H1 (cell line): ENCODE data around the gene RUNX1. TPM values are rescaled to one million over a fixed set of nuclear protein-coding genes. Genes with fewer than 3 reads are reported as not detected.

Experiments
- CTCF ChIA-PET: fragments of 300-600 bp; sonication (Branson Sonifier 250); formaldehyde crosslinking; loops from one replicate; lab custom pipeline; 2021; ENCODE audit not compliant: partially characterized antibody; lab: Charles Lee
- POLR2A ChIA-PET: fragments of 300-600 bp; sonication (Branson Sonifier 250); formaldehyde crosslinking; loops from one replicate; lab custom pipeline; 2021; ENCODE audit warnings: inconsistent platforms; ENCODE audit not compliant: partially characterized antibody; lab: Charles Lee
- DNase-seq, 2 experiments: peaks; one replicate each; pipeline versions ENCODE4 v3.0.0 to v3.0.0-alpha.2; 2010 to 2022; ENCODE audit warnings: low spot score in 2 of 2, low read depth in 1 of 2, mixed read lengths in 1 of 2
- FAIRE-seq: peaks from 2 replicates; lab custom pipeline; 2011; peaks lifted over from hg19 to GRCh38; lab: Jason Lieb, UNC
- H2AFZ ChIP-seq: 2 replicates; pipeline ENCODE4 v1.8.1; 2012; ENCODE audit warnings: low read length, inconsistent platforms
- H2AK5ac ChIP-seq: 2 replicates; pipeline ENCODE4 v1.6.1; 2013; ENCODE audit warnings: low read depth, low read length
- H2BK120ac ChIP-seq: replicated peaks from 2 replicates; pipeline ENCODE3; 2013; ENCODE audit warnings: low read depth, low read length, inconsistent platforms
- H2BK12ac ChIP-seq: 2 replicates; pipeline ENCODE4 v1.6.1; 2013; ENCODE audit warnings: low read depth, low read length
- H2BK15ac ChIP-seq: 2 replicates; pipeline ENCODE4 v1.6.1; 2013; ENCODE audit warnings: low read length
- H2BK20ac ChIP-seq: 2 replicates; pipeline ENCODE4 v1.6.1; 2013; ENCODE audit warnings: low read length
- H2BK5ac ChIP-seq: 2 replicates; pipeline ENCODE4 v1.6.1; 2013; ENCODE audit warnings: low read depth, low read length
- H3K14ac ChIP-seq: 2 replicates; pipeline ENCODE4 v1.6.1; 2013; ENCODE audit warnings: inconsistent platforms; ENCODE audit not compliant: insufficient read length
- H3K18ac ChIP-seq: 2 replicates; pipeline ENCODE4 v1.6.1; 2013; ENCODE audit warnings: low read length; ENCODE audit errors: extremely low read depth
- H3K23ac ChIP-seq: 2 replicates; pipeline ENCODE4 v1.6.1; 2013; ENCODE audit warnings: inconsistent platforms; ENCODE audit not compliant: insufficient read length
- H3K23me2 ChIP-seq: 2 replicates; pipeline ENCODE4 v1.6.1; 2013; ENCODE audit warnings: low read depth, low read length
- H3K27ac ChIP-seq: 2 replicates; pipeline ENCODE4 v1.6.1; 2011; ENCODE audit warnings: low read depth, low read length, inconsistent platforms
- H3K27me3 ChIP-seq, 4 experiments: replicated peaks in 1 of 4; 1 replicate in 1 of 4; 2 replicates in 3 of 4; pipeline versions ENCODE4 v1.6.1 to v1.8.1; 2011 to 2013; ENCODE audit warnings: low read length in 3 of 4, mild to moderate bottlenecking in 3 of 4, inconsistent platforms in 2 of 4, mixed read lengths in 2 of 4, moderate library complexity in 1 of 4; ENCODE audit not compliant: control insufficient read depth in 3 of 4, insufficient read depth in 3 of 4; ENCODE audit errors: extremely low read depth in 1 of 4
- H3K36me3 ChIP-seq, 4 experiments: 2 replicates each; pipeline versions ENCODE4 v1.6.1 to v1.8.1; 2011 to 2013; ENCODE audit warnings: mild to moderate bottlenecking in 4 of 4, low read length in 3 of 4, moderate library complexity in 2 of 4, control low read depth in 1 of 4, inconsistent platforms in 1 of 4; ENCODE audit not compliant: insufficient read depth in 4 of 4, control insufficient read depth in 2 of 4
- H3K4ac ChIP-seq: replicated peaks from 2 replicates; pipeline ENCODE3; 2013; ENCODE audit warnings: low read length, low read depth, mixed read lengths, inconsistent platforms; ENCODE audit not compliant: insufficient read length
- H3K4me1 ChIP-seq, 4 experiments: replicated peaks in 1 of 4; 1 replicate in 1 of 4; 2 replicates in 3 of 4; pipeline versions ENCODE4 v1.6.1 to v1.8.1; 2011 to 2013; ENCODE audit warnings: low read length in 3 of 4, inconsistent platforms in 2 of 4, mixed read lengths in 1 of 4; ENCODE audit not compliant: insufficient read depth in 4 of 4, control insufficient read depth in 3 of 4
- H3K4me2 ChIP-seq, 2 experiments: 2 replicates each; pipeline versions ENCODE4 v1.6.1 to v1.8.1; 2011 to 2013; ENCODE audit warnings: low read depth in 2 of 2, low read length in 2 of 2, control low read depth in 1 of 2, inconsistent platforms in 1 of 2, mild to moderate bottlenecking in 1 of 2; ENCODE audit not compliant: insufficient read depth in 1 of 2
- H3K4me3 ChIP-seq, 4 experiments: fragments of 200-600, 300-600 bp in 1 of 4; sonication (generic), shearing (Covaris generic), sonication (Bioruptor Twin) in 1 of 4; 2 replicates each; pipeline versions ENCODE4 v1.5.1 to v1.8.1; 2011 to 2016; ENCODE audit warnings: low read length in 4 of 4, low read depth in 3 of 4, control low read depth in 2 of 4, inconsistent platforms in 2 of 4, mild to moderate bottlenecking in 2 of 4, mixed read lengths in 1 of 4, moderate library complexity in 1 of 4; ENCODE audit not compliant: insufficient read depth in 2 of 4; ENCODE audit errors: extremely low read depth in 1 of 4
- H3K56ac ChIP-seq: replicated peaks from 2 replicates; pipeline ENCODE3; 2013; ENCODE audit warnings: low read depth, mild to moderate bottlenecking, mixed read lengths, low read length, inconsistent platforms; ENCODE audit not compliant: insufficient read length
- H3K79me1 ChIP-seq: 2 replicates; pipeline ENCODE4 v1.6.1; 2013; ENCODE audit warnings: low read depth, low read length, control low read depth
- H3K79me2 ChIP-seq, 2 experiments: 2 replicates each; pipeline versions ENCODE4 v1.6.1 to v1.8.1; 2012 to 2013; ENCODE audit warnings: low read length in 2 of 2, mild to moderate bottlenecking in 2 of 2, inconsistent platforms in 1 of 2; ENCODE audit not compliant: insufficient read depth in 2 of 2, control insufficient read depth in 1 of 2
- H3K9ac ChIP-seq, 4 experiments: replicated peaks in 1 of 4; 1 replicate in 1 of 4; 2 replicates in 3 of 4; pipeline versions ENCODE4 v1.6.1 to v1.8.1; 2011 to 2013; ENCODE audit warnings: low read depth in 3 of 4, low read length in 3 of 4, control low read depth in 2 of 4, mild to moderate bottlenecking in 2 of 4, moderate library complexity in 2 of 4, inconsistent platforms in 1 of 4; ENCODE audit errors: extremely low read depth in 1 of 4
- H3K9me3 ChIP-seq, 2 experiments: 2 replicates each; pipeline versions ENCODE4 v1.6.1 to v1.8.1; 2012 to 2013; ENCODE audit warnings: mild to moderate bottlenecking in 2 of 2, moderate library complexity in 2 of 2, control low read depth in 1 of 2, inconsistent platforms in 1 of 2, low read depth in 1 of 2, low read length in 1 of 2, mixed read lengths in 1 of 2; ENCODE audit not compliant: insufficient read depth in 2 of 2
- H4K20me1 ChIP-seq, 2 experiments: replicated peaks in 1 of 2; 2 replicates each; pipeline versions ENCODE3 to v1.8.1; 2011 to 2013; ENCODE audit warnings: inconsistent platforms in 2 of 2, low read length in 2 of 2, mild to moderate bottlenecking in 1 of 2; ENCODE audit not compliant: insufficient read depth in 2 of 2, control insufficient read depth in 1 of 2
- H4K5ac ChIP-seq: 2 replicates; pipeline ENCODE4 v1.6.1; 2013; ENCODE audit warnings: low read length, low read depth, mixed read lengths, inconsistent platforms; ENCODE audit not compliant: insufficient read length
- H4K8ac ChIP-seq: 2 replicates; pipeline ENCODE4 v1.8.0; 2013; ENCODE audit warnings: mild to moderate bottlenecking, moderate library complexity, low read length, inconsistent platforms; ENCODE audit not compliant: insufficient read depth; ENCODE audit errors: extremely low read depth
- H4K91ac ChIP-seq: replicated peaks from 2 replicates; pipeline ENCODE3; 2013; ENCODE audit warnings: low read length, mixed read lengths, inconsistent platforms; ENCODE audit not compliant: insufficient read length
- KDM1A ChIP-seq: fragments of 200-600, 300-600 bp; sonication (generic); IDR thresholded peaks from 2 replicates; pipeline ENCODE4 v1.7.1; 2016; ENCODE audit warnings: mild to moderate bottlenecking, low read length, borderline replicate concordance
- MAFK ChIP-seq: IDR thresholded peaks from 2 replicates; pipeline ENCODE4 v1.6.1; 2012; ENCODE audit warnings: low read depth, mild to moderate bottlenecking, improper control_type of control experiment, low read length
- SIX5 ChIP-seq: IDR thresholded peaks from 2 replicates; pipeline ENCODE4 v1.6.1; 2011; ENCODE audit warnings: mild to moderate bottlenecking, low read depth, low read length
- TAF1 ChIP-seq: IDR thresholded peaks from 2 replicates; pipeline ENCODE4 v1.6.1; 2011; ENCODE audit warnings: mild to moderate bottlenecking, low read depth, low read length
- TEAD4 ChIP-seq: IDR thresholded peaks from 2 replicates; pipeline ENCODE4 v1.6.1; 2012; ENCODE audit warnings: low read depth, low read length, inconsistent platforms, mixed read lengths
- WGBS, 2 experiments: shearing (Covaris generic) in 1 of 2; methylation state at CpG; one replicate each; pipeline versions ENCODE4 v1.1.6 to v1.1.7; 2013 to 2015; ENCODE audit warnings: low lambda C conversion rate in 2 of 2, mixed read lengths in 2 of 2, inconsistent platforms in 1 of 2, low coverage in 1 of 2, missing lambda C conversion rate in 1 of 2; ENCODE audit not compliant: insufficient replicate concordance in 2 of 2, insufficient coverage in 1 of 2, insufficient read length in 1 of 2; ENCODE audit errors: extremely low coverage in 1 of 2, missing lambda C conversion rate in 1 of 2; 5-methylcytosine and 5-hydroxymethylcytosine counted together
- polyA plus RNA-seq, 7 experiments: library from polyadenylated mRNA; depleted of rRNA in 3 of 7; stranded (reverse) in 5 of 7; unstranded in 2 of 7; fragments of >200 nt in 5 of 7; fragments of 200-250 nt in 2 of 7; gene quantifications; 1 replicate in 5 of 7; 2 replicates in 1 of 7; 4 replicates in 1 of 7; pipeline versions ENCODE4 v1.2.1 to v1.2.3, GENCODE V29; 2011 to 2013; ENCODE audit warnings: missing spikeins in 2 of 7, mixed read lengths in 2 of 7
- total RNA-seq: library from RNA; stranded (reverse); fragmentation: NEBNext Ultra II Directional; extraction: Animal tissue kit (Norgen Biotek cat#: 25700); gene quantifications from 2 replicates; pipeline ENCODE4 v1.2.1, GENCODE V29; 2021

Gene RUNX1
- total and polyA plus RNA-seq, 2 of the 8 experiments (the other 6 are each of a cell fraction or from before 2014, with no cell fraction given) = 0.20 to 0.60 TPM

- H3K27me3 ChIP-seq = no peaks in the 10 kb centered on the region
- no peak overlapping the region for H2AFZ ChIP-seq
- no peaks in the 10 kb centered on the region for H3K9me3 ChIP-seq
- 89% methylated on average over 7 of the region's 7 CpGs; no CpG with 5 or more reads in 1 of the 2 experiments for WGBS, 2 experiments
- no peak overlapping the region for H3K27ac ChIP-seq
- no peak overlapping the region for H3K56ac ChIP-seq
- H2BK15ac ChIP-seq = no peak overlapping the region
- DNase-seq (no peak), FAIRE-seq (no peak)
- peaks cover 0 to 3% (median under 1%) of the 10 kb centered on the region in 4 experiments; a peak in 3 of 7 replicates for H3K4me1 ChIP-seq
- H2BK20ac ChIP-seq = no peak overlapping the region
- H4K5ac ChIP-seq = no peak overlapping the region
- H2BK120ac ChIP-seq = no peak overlapping the region
- no peaks in the 10 kb centered on the region for H3K36me3 ChIP-seq
- H3K23ac ChIP-seq = no peak overlapping the region
- H2AK5ac ChIP-seq = no peak overlapping the region
- H3K79me1 ChIP-seq = no peaks in the 10 kb centered on the region
- no peak overlapping the region for H3K4ac ChIP-seq
- H3K18ac ChIP-seq = no peak overlapping the region
- POLR2A ChIA-PET = interaction anchor here (1.0 kb wide), 1 partner anchor 95 kb away, joined by 3 read pairs; no protein-coding TSS in a partner anchor
- no peak overlapping the region for H4K8ac ChIP-seq
- H3K79me2 ChIP-seq = no peaks in the 10 kb centered on the region
- no peaks in the 10 kb centered on the region for H4K20me1 ChIP-seq
- H3K4me3 ChIP-seq = no peak overlapping the region
- no peaks in the 10 kb centered on the region for H3K23me2 ChIP-seq
- H2BK5ac ChIP-seq = no peak overlapping the region
- H3K4me2 ChIP-seq = no peak overlapping the region
- H3K9ac ChIP-seq = no peak overlapping the region
- H4K91ac ChIP-seq = no peak overlapping the region
- no peak overlapping the region for H2BK12ac ChIP-seq
- no peak overlapping the region for H3K14ac ChIP-seq
- no peak for TF ChIP-seq TAF1
- no peak for TF ChIP-seq MAFK
- TF ChIP-seq KDM1A = no peak
- no peak for TF ChIP-seq TEAD4
- TF ChIP-seq SIX5 = no peak
- CTCF ChIA-PET = interaction anchor here (0.6 to 1.6 kb wide), 4 partner anchors 18 to 123 kb away, joined by 3 to 4 read pairs (median 3); no protein-coding TSS in a partner anchor
These were observed 254.4 kb downstream of the RUNX1 start for GRCh38 chr21:34794686-34795085.
